OCI-LY1 (cell line): Measurements from ENCODE around the gene APBA3.

Source experiments
- CTCF ChIP-seq: fragments of 200-600 bp; sonication (generic), shearing (Covaris generic); IDR thresholded peaks from 2 replicates; pipeline ENCODE4 v1.5.1; 2017; ENCODE audit warnings: mild to moderate bottlenecking, antibody characterized with exemption, low read length, moderate library complexity, mixed read lengths
- EZH2 ChIP-seq: fragments of 200-600 bp; sonication (generic), shearing (Covaris generic); IDR thresholded peaks from 2 replicates; pipeline ENCODE4 v1.8.0; 2017; ENCODE audit warnings: borderline replicate concordance, mixed run types, mild to moderate bottlenecking, antibody characterized with exemption, low read length, moderate library complexity, mixed read lengths

DNA sequence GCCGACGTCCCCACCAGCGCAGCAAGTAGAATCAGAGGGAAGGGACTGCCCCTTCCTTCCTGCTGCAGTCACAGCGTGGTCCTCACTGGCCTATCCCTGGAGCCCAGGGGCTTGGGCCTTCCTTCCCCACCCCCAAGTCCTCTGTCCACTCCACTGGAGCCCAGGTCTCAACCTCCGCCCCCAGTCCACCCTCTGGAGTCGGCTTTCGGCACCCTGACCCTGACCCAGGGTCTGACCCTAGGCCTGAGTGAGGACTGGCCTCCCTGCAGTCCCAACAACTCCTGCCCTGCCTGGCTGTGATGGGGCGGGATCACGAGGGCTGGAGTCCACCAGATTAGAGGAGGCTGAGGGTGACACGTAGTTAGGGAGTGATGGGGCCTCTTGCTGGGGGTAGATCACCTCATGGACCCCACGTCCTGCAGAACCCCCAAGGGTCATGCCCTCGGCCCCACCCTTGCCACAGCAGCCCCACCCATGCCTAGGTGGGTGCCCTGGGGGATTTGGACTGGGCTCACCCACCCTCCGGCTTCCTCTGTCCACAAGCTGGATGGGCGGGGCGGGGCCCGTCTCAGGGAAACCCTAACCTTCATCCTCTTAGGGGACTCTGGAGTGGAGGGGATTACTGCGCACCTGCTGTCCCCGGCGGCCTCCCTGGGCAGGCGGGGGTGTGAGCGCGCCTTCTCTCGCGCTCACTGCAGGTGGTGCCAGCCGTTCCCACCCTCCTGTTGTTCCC, 6.7 kb upstream of the APBA3 start:
- no peak for TF ChIP-seq CTCF
- no peak for TF ChIP-seq EZH2
